ENCODE data around the gene SPON2.

Gene SPON2

GRCh38 chr4:1179976-1180375, 7.6 kb upstream of the SPON2 start:
- H3K27ac ChIP-seq (ENCODE audit: low read length), result no peak overlapping the region
- H2AFZ ChIP-seq (ENCODE audit: low read length), result no peak overlapping the region
- peaks cover 19% of the 10 kb centered on the region for H3F3A ChIP-seq (ENCODE audit: insufficient read depth, low read length)
- H3K9ac ChIP-seq (ENCODE audit: low read length), result no peak overlapping the region
- no peak overlapping the region for H3K4me3 ChIP-seq (ENCODE audit: low read length)
- H3K79me2 ChIP-seq (ENCODE audit: low read length), result no peaks in the 10 kb centered on the region
- H3K4me1 ChIP-seq (ENCODE audit: low read length), result peaks cover 10% of the 10 kb centered on the region
- no peaks in the 10 kb centered on the region for H3K9me2 ChIP-seq (replicated peaks; ENCODE audit: insufficient read depth, low read length)
- no peaks in the 10 kb centered on the region for H3K36me3 ChIP-seq (replicated peaks; ENCODE audit: insufficient read depth, low read length)
- no peaks in the 10 kb centered on the region for H3K9me3 ChIP-seq (replicated peaks; ENCODE audit: insufficient read depth, low read length)
- no peak for TF ChIP-seq EZH2phosphoT487 (IDR thresholded peaks at IDR 0.05; ENCODE audit: low read length)
- TF ChIP-seq EZH2 (optimal IDR thresholded peaks at IDR 0.05; ENCODE audit: low read depth, low read length), result no peak
- TF ChIP-seq CTCF (IDR thresholded peaks at IDR 0.05; ENCODE audit: low read length), result no peak
- no peaks in the 10 kb centered on the region for H4K20me1 ChIP-seq (ENCODE audit: insufficient read depth, low read length)
- H3K4me2 ChIP-seq (ENCODE audit: low read depth, low read length), result no peak overlapping the region
- no peaks in the 10 kb centered on the region for H3K27me3 ChIP-seq (replicated peaks; ENCODE audit: insufficient read depth, low read length)
- DNase-seq, result no peak

- no peaks in the 10 kb centered on the region for H4K20me1 ChIP-seq (ENCODE audit: insufficient read depth, low read length)
- DNase-seq, result no peak
- H3K9me2 ChIP-seq (replicated peaks; ENCODE audit: insufficient read depth, low read length), result no peaks in the 10 kb centered on the region
- H3F3A ChIP-seq (ENCODE audit: insufficient read depth, low read length), result peaks cover 10% of the 10 kb centered on the region
- H3K4me1 ChIP-seq (ENCODE audit: low read length), result peaks cover 9% of the 10 kb centered on the region
- no peak overlapping the region for H2AFZ ChIP-seq (ENCODE audit: low read length)
- no peaks in the 10 kb centered on the region for H3K9me3 ChIP-seq (replicated peaks; ENCODE audit: insufficient read depth, low read length)
- no peaks in the 10 kb centered on the region for H3K79me2 ChIP-seq (ENCODE audit: low read length)
- H3K4me3 ChIP-seq (ENCODE audit: low read length), result no peak overlapping the region
- TF ChIP-seq EZH2phosphoT487 (IDR thresholded peaks at IDR 0.05; ENCODE audit: low read length) (no peak), EZH2 (optimal IDR thresholded peaks at IDR 0.05; ENCODE audit: low read depth, low read length) (no peak), CTCF (IDR thresholded peaks at IDR 0.05; ENCODE audit: low read length) (no peak)
- H3K36me3 ChIP-seq (replicated peaks; ENCODE audit: insufficient read depth, low read length), result no peaks in the 10 kb centered on the region
- no peak overlapping the region for H3K9ac ChIP-seq (ENCODE audit: low read length)
- no peak overlapping the region for H3K27ac ChIP-seq (ENCODE audit: low read length)
- no peaks in the 10 kb centered on the region for H3K27me3 ChIP-seq (replicated peaks; ENCODE audit: insufficient read depth, low read length)
- H3K4me2 ChIP-seq (ENCODE audit: low read depth, low read length), result no peak overlapping the region
These were observed 6.7 kb upstream of the SPON2 start for GRCh38 chr4:1179089-1179441.

GRCh38 chr4:1178300-1179088, 6.1 kb upstream of the SPON2 start:
- Histone ChIP-seq H4K20me1 (ENCODE audit: insufficient read depth, low read length) (no peaks in the 10 kb centered on the region), H3F3A (ENCODE audit: insufficient read depth, low read length) (peaks cover 4% of the 10 kb centered on the region), H3K4me3 (ENCODE audit: low read length) (no peak overlapping the region), H3K79me2 (ENCODE audit: low read length) (no peaks in the 10 kb centered on the region), H3K36me3 (replicated peaks; ENCODE audit: insufficient read depth, low read length) (no peaks in the 10 kb centered on the region), H3K27me3 (replicated peaks; ENCODE audit: insufficient read depth, low read length) (no peaks in the 10 kb centered on the region), H3K9me2 (replicated peaks; ENCODE audit: insufficient read depth, low read length) (no peaks in the 10 kb centered on the region), H3K9ac (ENCODE audit: low read length) (no peak overlapping the region), H3K4me1 (ENCODE audit: low read length) (peaks cover 3% of the 10 kb centered on the region), H3K4me2 (ENCODE audit: low read depth, low read length) (no peak overlapping the region), H2AFZ (ENCODE audit: low read length) (no peak overlapping the region), H3K27ac (ENCODE audit: low read length) (no peak overlapping the region), H3K9me3 (replicated peaks; ENCODE audit: insufficient read depth, low read length) (no peaks in the 10 kb centered on the region)
- no peak for DNase-seq
- no peak for TF ChIP-seq EZH2 (optimal IDR thresholded peaks at IDR 0.05; ENCODE audit: low read depth, low read length)
- no peak for TF ChIP-seq CTCF (IDR thresholded peaks at IDR 0.05; ENCODE audit: low read length)
- no peak for TF ChIP-seq EZH2phosphoT487 (IDR thresholded peaks at IDR 0.05; ENCODE audit: low read length)

Measured in MM.1S (cell line).